ENCODE results near the gene DTD1. TPM values are rescaled to one million over a fixed set of nuclear protein-coding genes. Genes with fewer than 3 reads are reported as not detected.

The DTD1 gene
- 75.3 and 82.3 TPM in 2 replicates for total RNA-seq

DNA sequence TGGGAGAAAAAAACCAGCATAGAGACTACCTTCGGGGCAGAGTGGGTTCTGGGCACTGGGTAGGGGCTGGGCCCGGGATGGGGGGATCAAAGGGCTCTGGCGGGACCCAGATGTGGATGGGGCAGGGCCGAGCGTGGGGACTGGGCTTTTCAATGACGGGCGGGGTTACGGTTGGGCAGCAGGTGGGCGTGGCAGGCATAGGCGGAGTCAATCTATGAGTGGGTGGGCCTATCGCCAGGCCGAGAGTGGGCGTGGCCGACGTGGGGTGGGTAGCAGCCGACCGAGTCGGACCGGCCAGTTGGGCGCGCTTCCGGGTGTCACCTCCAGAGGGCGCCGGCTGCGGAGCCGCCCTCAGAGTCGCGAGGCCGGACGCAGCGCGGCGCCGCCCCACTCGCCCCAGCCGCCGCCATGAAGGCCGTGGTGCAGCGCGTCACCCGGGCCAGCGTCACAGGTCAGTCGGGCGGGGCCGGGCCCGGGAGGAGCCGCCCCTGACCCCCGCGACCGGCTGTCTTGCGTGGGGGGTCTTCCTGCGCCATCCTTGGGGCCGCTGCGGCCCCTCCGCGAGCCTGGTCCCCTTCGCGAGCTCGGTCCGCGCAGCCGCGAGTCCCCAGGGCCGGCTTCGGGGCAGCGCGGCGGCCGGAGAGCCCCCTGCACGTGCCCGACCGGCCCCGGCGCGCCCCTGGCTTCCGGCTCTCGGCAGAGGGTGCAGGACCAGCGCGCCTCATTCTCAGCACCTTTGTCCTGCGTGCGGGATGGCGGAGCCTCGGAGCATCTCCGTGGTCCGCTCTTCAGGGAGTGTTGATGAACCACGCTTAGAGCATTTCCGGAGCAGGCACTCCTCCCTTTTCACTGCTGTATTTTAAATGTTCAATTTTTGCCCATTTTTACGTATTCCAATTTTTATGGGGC is at the start of gene DTD1:
Gene DTD1 (plus strand): TSS at position 390 of the 909 bp plus-strand sequence. CDS start 19 bp downstream, at position 409.

GRCh38 chr20:18566892-18567738 is 20.7 kb upstream of the DTD1 start, which contains the start of gene SMIM26:
TSS of gene SMIM26 (plus strand) at chr20:18567432. CDS start at chr20:18567479, 47 bp downstream.

GRCh38 chr20:18813483-18813882 is 225.6 kb downstream of the DTD1 start, which contains the start of gene SCP2D1:
TSS of gene SCP2D1 (plus strand) at chr20:18813783. CDS start at chr20:18813816, 33 bp downstream.

Small RNA genes lying within 50 kb of the gene (small RNA-seq; reads per million reads assigned to genes)
- not detected for gene RN7SL638P
- gene RNU6ATAC34P = not detected

Other genes starting within 250 kb of the DTD1 start
- gene DZANK1, start 121.0 kb upstream of the DTD1 start, total RNA-seq = 0.73 and 1.2 TPM in 2 replicates
- 15.1 and 17.8 TPM in 2 replicates for gene POLR3F, start 120.7 kb upstream of the DTD1 start, total RNA-seq
- 17.6 and 22.1 TPM in 2 replicates for gene RBBP9, start 90.8 kb upstream of the DTD1 start, total RNA-seq
- gene SEC23B, start 80.1 kb upstream of the DTD1 start, total RNA-seq = 48.5 and 66.7 TPM in 2 replicates
- gene SMIM26, start 20.6 kb upstream of the DTD1 start, total RNA-seq = 31.9 and 57.7 TPM in 2 replicates
- gene SCP2D1, start 225.7 kb downstream of the DTD1 start, total RNA-seq = not detected in 2 replicates